Activated CD8-positive, alpha-beta memory T cell treated with anti-CD3 and anti-CD28 coated beads for 24 hours (primary cell): Measurements from ENCODE around the gene DOCK9.

ENCODE experiments used
- DNase-seq: peaks from one replicate; pipeline ENCODE4 v3.0.0-alpha.2; 2020

Gene DOCK9

GRCh38 chr13:98844021-98844420, 133.8 kb downstream of the DOCK9 start:
- DNase-seq, result no peak

GRCh38 chr13:98843482-98843877, 134.4 kb downstream of the DOCK9 start:
- DNase-seq, result no peak

GRCh38 chr13:98842858-98843481, 134.9 kb downstream of the DOCK9 start:
- DNase-seq, result peak; percentile 80

GRCh38 chr13:98842070-98842469, 135.8 kb downstream of the DOCK9 start:
- DNase-seq, result no peak

- DNase-seq, result no peak
Measured at GRCh38 chr13:98839856-98840769, 137.8 kb downstream of the DOCK9 start.

- no peak for DNase-seq
Measured at GRCh38 chr13:98838776-98839175, 139.1 kb downstream of the DOCK9 start.

GRCh38 chr13:98837896-98838295, 140.0 kb downstream of the DOCK9 start:
- no peak for DNase-seq

- no peak for DNase-seq
Measured at GRCh38 chr13:98835156-98835555, 142.7 kb downstream of the DOCK9 start.

- no peak for DNase-seq
Measured at GRCh38 chr13:98834254-98834960, 143.5 kb downstream of the DOCK9 start.

GRCh38 chr13:98831236-98831635, 146.6 kb downstream of the DOCK9 start:
- DNase-seq, result no peak

GRCh38 chr13:98829541-98829940, 148.3 kb downstream of the DOCK9 start:
- no peak for DNase-seq

GRCh38 chr13:98828614-98829013, 149.2 kb downstream of the DOCK9 start:
- DNase-seq, result no peak

- DNase-seq, result no peak
Measured at GRCh38 chr13:98827449-98827848, 150.4 kb downstream of the DOCK9 start.

- no peak for DNase-seq
Measured at GRCh38 chr13:98826146-98826545, 151.7 kb downstream of the DOCK9 start.

GRCh38 chr13:98825659-98826058, 152.2 kb downstream of the DOCK9 start:
- DNase-seq, result no peak

- DNase-seq, result no peak
Measured at GRCh38 chr13:98824376-98825160, 153.3 kb downstream of the DOCK9 start.

- no peak for DNase-seq
Measured at GRCh38 chr13:98823442-98823841, 154.4 kb downstream of the DOCK9 start.

GRCh38 chr13:98822225-98822606, 155.6 kb downstream of the DOCK9 start:
- no peak for DNase-seq

GRCh38 chr13:98821372-98822224, 156.3 kb downstream of the DOCK9 start:
- DNase-seq, result no peak

GRCh38 chr13:98820744-98821371, 157.0 kb downstream of the DOCK9 start:
- no peak for DNase-seq

GRCh38 chr13:98820300-98820699, 157.6 kb downstream of the DOCK9 start:
- no peak for DNase-seq
